GM19193 (cell line): ENCODE data around the gene RBPJ.

ENCODE experiments used
- POLR2A ChIP-seq: IDR thresholded peaks from 4 replicates; pipeline ENCODE4 v1.6.1; 2011; ENCODE audit not compliant: insufficient read depth, insufficient read length; ENCODE audit errors: extremely low read depth

The RBPJ gene

GRCh38 chr4:26372525-26373172 is 51.8 kb downstream of the RBPJ start:
- TF ChIP-seq POLR2A, result no peak

GRCh38 chr4:26375551-26375950 is 54.7 kb downstream of the RBPJ start:
- no peak for TF ChIP-seq POLR2A

- no peak for TF ChIP-seq POLR2A
These were observed 56.8 kb downstream of the RBPJ start for GRCh38 chr4:26377328-26378311.

- no peak for TF ChIP-seq POLR2A
These were observed 59.0 kb downstream of the RBPJ start for GRCh38 chr4:26379837-26380236.

- no peak for TF ChIP-seq POLR2A
These were observed 59.9 kb downstream of the RBPJ start for GRCh38 chr4:26380740-26381139.

GRCh38 chr4:26384380-26385057 is 63.7 kb downstream of the RBPJ start:
- no peak for TF ChIP-seq POLR2A

GRCh38 chr4:26385690-26386089 is 64.9 kb downstream of the RBPJ start:
- TF ChIP-seq POLR2A, result no peak

GRCh38 chr4:26386386-26386785 is 65.6 kb downstream of the RBPJ start:
- no peak for TF ChIP-seq POLR2A

GRCh38 chr4:26388671-26389070 is 67.9 kb downstream of the RBPJ start:
- no peak for TF ChIP-seq POLR2A

GRCh38 chr4:26397086-26397485 is 76.3 kb downstream of the RBPJ start:
- no peak for TF ChIP-seq POLR2A

GRCh38 chr4:26400132-26400531 is 79.3 kb downstream of the RBPJ start:
- no peak for TF ChIP-seq POLR2A

GRCh38 chr4:26402458-26402857 is 81.6 kb downstream of the RBPJ start:
- no peak for TF ChIP-seq POLR2A

GRCh38 chr4:26404743-26405206 is 84.0 kb downstream of the RBPJ start:
- TF ChIP-seq POLR2A, result no peak

GRCh38 chr4:26406346-26406975 is 85.6 kb downstream of the RBPJ start:
- no peak for TF ChIP-seq POLR2A

GRCh38 chr4:26407476-26407875 is 86.7 kb downstream of the RBPJ start:
- no peak for TF ChIP-seq POLR2A
